GM12878 (cell line): ENCODE data around the gene FGF12. TPM values are rescaled to one million over a fixed set of nuclear protein-coding genes. Genes with fewer than 3 reads are reported as not detected.

Source experiments
- ATAC-seq: fragments of 200-7000 bp; cut with Tn5 transposase; 3 replicates; pipeline ENCODE4 v1.9.1; 2020; ENCODE audit warnings: mild to moderate bottlenecking, moderate library complexity
- BruUV-seq: library from RNA; stranded (reverse); fragments of 400-500 nt; replicated peaks from 2 replicates; lab custom pipeline; 2021; lab: Mats Ljungman, UMichigan
- CTCF ChIA-PET: fragments of 300-600 bp; sonication (Branson Sonifier 250); formaldehyde crosslinking; extraction: SDS; loops from one replicate; lab custom pipeline; 2021; ENCODE audit warnings: inconsistent platforms; lab: Yijun Ruan, JAX
- POLR2A ChIA-PET: fragments of 350-600 bp; formaldehyde crosslinking; extraction: SDS; loops from one replicate; lab custom pipeline; 2021; ENCODE audit warnings: inconsistent platforms; lab: Charles Lee
- RAD21 ChIA-PET: fragments of 300-600 bp; sonication (Branson Sonifier 250); formaldehyde crosslinking; loops from one replicate; lab custom pipeline; 2023; ENCODE audit warnings: antibody characterized with exemption; ENCODE audit not compliant: unreplicated experiment; lab: Charles Lee
- SMC1A ChIA-PET: fragments of 300-600 bp; sonication (Branson Sonifier 250); formaldehyde crosslinking; loops from one replicate; lab custom pipeline; 2023; ENCODE audit not compliant: unreplicated experiment, uncharacterized antibody; lab: Charles Lee
- DNase-seq: peaks from one replicate; pipeline ENCODE4 v3.0.0-alpha.2; 2011; ENCODE audit warnings: low read depth, low spot score
- FAIRE-seq: peaks from 3 replicates; lab custom pipeline; 2011; peaks lifted over from hg19 to GRCh38; lab: Jason Lieb, UNC
- H2AFZ ChIP-seq: 2 replicates; pipeline ENCODE4 v1.6.0; 2011; ENCODE audit warnings: low read depth, low read length, control low read depth; ENCODE audit not compliant: control insufficient read depth
- H3K27ac ChIP-seq: 2 replicates; pipeline ENCODE4 v1.5.1; 2011; ENCODE audit warnings: control low read depth; ENCODE audit not compliant: control insufficient read depth, insufficient read depth
- H3K27me3 ChIP-seq, 2 experiments: replicated peaks in 1 of 2; 2 replicates each; pipeline versions ENCODE4 v1.6.0 to v1.6.1; 2011; ENCODE audit warnings: low read length in 1 of 2; ENCODE audit not compliant: control insufficient read depth in 2 of 2, insufficient read depth in 2 of 2
- H3K36me3 ChIP-seq, 2 experiments: 2 replicates each; pipeline ENCODE4 v1.5.1; 2011; ENCODE audit warnings: low read length in 1 of 2; ENCODE audit not compliant: control insufficient read depth in 2 of 2, insufficient read depth in 2 of 2
- H3K4me1 ChIP-seq: 2 replicates; pipeline ENCODE4 v1.6.1; 2011; ENCODE audit warnings: mild to moderate bottlenecking, low read length, moderate library complexity, mixed read lengths; ENCODE audit not compliant: control insufficient read depth, insufficient read depth
- H3K4me2 ChIP-seq: 2 replicates; pipeline ENCODE4 v1.6.0; 2011; ENCODE audit warnings: control low read depth; ENCODE audit not compliant: control insufficient read depth, insufficient read depth
- H3K4me3 ChIP-seq: fragments of 200-600 bp; sonication (generic); 2 replicates; pipeline ENCODE4 v1.5.1; 2016
- H3K79me2 ChIP-seq: 2 replicates; pipeline ENCODE4 v1.6.0; 2011; ENCODE audit warnings: low read length; ENCODE audit not compliant: control insufficient read depth, insufficient read depth
- H3K9ac ChIP-seq: 2 replicates; pipeline ENCODE4 v1.8.0; 2011; ENCODE audit warnings: low read length, control low read depth, mixed read lengths; ENCODE audit not compliant: control insufficient read depth, insufficient read depth
- H3K9me3 ChIP-seq: replicated peaks from 3 replicates; pipeline ENCODE4 v1.5.1; 2011; ENCODE audit warnings: mild to moderate bottlenecking, low read length; ENCODE audit not compliant: control insufficient read depth, insufficient read depth
- H4K20me1 ChIP-seq: 2 replicates; pipeline ENCODE4 v1.6.0; 2011; ENCODE audit not compliant: control insufficient read depth, insufficient read depth
- ATF2 ChIP-seq: IDR thresholded peaks from 2 replicates; pipeline ENCODE4 v1.6.1; 2012; ENCODE audit warnings: low read length, inconsistent platforms
- E2F8 ChIP-seq: fragments of 450-650 bp; IDR thresholded peaks from 2 replicates; pipeline ENCODE4 v1.6.1; 2018; ENCODE audit warnings: mild to moderate bottlenecking, low read depth, moderate library complexity; ENCODE audit not compliant: partially characterized antibody
- MXI1 ChIP-seq: fragments of 150-350 bp; IDR thresholded peaks from 2 replicates; pipeline ENCODE4 v1.6.1; 2011; ENCODE audit warnings: low read depth, mild to moderate bottlenecking, inconsistent platforms, low read length, improper control_type of control experiment
- NBN ChIP-seq: fragments of 450-650 bp; IDR thresholded peaks from 2 replicates; pipeline ENCODE4 v1.6.1; 2016
- POLR2AphosphoS2 ChIP-seq: IDR thresholded peaks from 2 replicates; pipeline ENCODE4 v1.6.1; 2011; ENCODE audit warnings: low read depth, mild to moderate bottlenecking, low read length, improper control_type of control experiment, moderate library complexity
- POU2F2 ChIP-seq: IDR thresholded peaks from 3 replicates; pipeline ENCODE4 v1.6.1; 2011; ENCODE audit warnings: low read depth, mild to moderate bottlenecking, low read length, borderline replicate concordance
- SKIL ChIP-seq: fragments of 450-650 bp; IDR thresholded peaks from 2 replicates; pipeline ENCODE4 v1.6.1; 2017; ENCODE audit warnings: mild to moderate bottlenecking, low read depth, inconsistent platforms; ENCODE audit not compliant: poor library complexity, severe bottlenecking
- SMAD1 ChIP-seq: fragments of 450-650 bp; IDR thresholded peaks from 2 replicates; pipeline ENCODE4 v1.6.1; 2018; ENCODE audit warnings: mild to moderate bottlenecking, low read depth; ENCODE audit not compliant: partially characterized antibody
- SP1 ChIP-seq: IDR thresholded peaks from one replicate; pipeline ENCODE4 v1.6.1; 2011; ENCODE audit warnings: low read depth, low read length
- SUPT20H ChIP-seq: IDR thresholded peaks from 2 replicates; pipeline ENCODE4 v1.6.1; 2011; ENCODE audit warnings: low read depth, mild to moderate bottlenecking, low read length, moderate library complexity, borderline replicate concordance; ENCODE audit not compliant: control insufficient read depth
- ZNF274 ChIP-seq: IDR thresholded peaks from one replicate; pipeline ENCODE4 v1.8.0; 2011; ENCODE audit not compliant: insufficient read length, insufficient read depth
- ZSCAN29 ChIP-seq: fragments of 450-650 bp; IDR thresholded peaks from 2 replicates; pipeline ENCODE4 v1.6.1; 2017; ENCODE audit warnings: mild to moderate bottlenecking, moderate library complexity
- WGBS: methylation state at CpG from one replicate; pipeline ENCODE4 v1.1.6; 2016; ENCODE audit warnings: low lambda C conversion rate; ENCODE audit not compliant: insufficient replicate concordance, insufficient coverage; ENCODE audit errors: missing lambda C conversion rate; 5-methylcytosine and 5-hydroxymethylcytosine counted together
- in situ Hi-C: fragments of 300-500 bp; cut with MboI; formaldehyde crosslinking; loops from 9 replicates; pipeline ENCODE4 v1.14.3; 2018; ENCODE audit warnings: mixed read lengths
- intact Hi-C: fragments of 100-400 bp; cut with micrococcal nuclease; formaldehyde crosslinking; loops from one replicate; pipeline ENCODE4 v1.14.2; 2022; ENCODE audit not compliant: unreplicated experiment
- polyA plus RNA-seq, 11 experiments: library from polyadenylated mRNA; depleted of rRNA in 4 of 11; unstranded in 6 of 11; stranded (reverse) in 5 of 11; fragments of >200 nt; fragmentation: Nextera tagmentation in 4 of 11; fragmentation: Illumina TruSeq in 1 of 11; extraction: Ambion mirVana in 4 of 11; extraction: Trizol in 1 of 11; gene quantifications; 1 replicate in 1 of 11; 2 replicates in 10 of 11; pipeline versions ENCODE4 v1.2.1 to v1.2.3, GENCODE V29; 2011 to 2016; ENCODE audit warnings: inconsistent platforms in 2 of 11, missing spikeins in 2 of 11, low read depth in 1 of 11
- total RNA-seq, 4 experiments: library from RNA; depleted of rRNA in 3 of 4; stranded (reverse); fragments of >200 nt in 3 of 4; fragmentation: Illumina TruSeq in 1 of 4; extraction: Trizol in 1 of 4; gene quantifications; 2 replicates each; pipeline versions ENCODE4 v1.2.1 to v1.2.3, GENCODE V29; 2013 to 2021

Gene FGF12
- total and polyA plus RNA-seq, 10 of the 15 experiments (the other 5 are each of a cell fraction or from before 2014, with no cell fraction given) = 0.03 to 0.43 (median 0.13) TPM; not detected in 7

GRCh38 chr3:192340031-192340430, 387.3 kb downstream of the FGF12 start:
- H4K20me1 ChIP-seq = no peaks in the 10 kb centered on the region
- in situ Hi-C loops = no loop called here
- ATAC-seq = no peak
- no peaks in the 10 kb centered on the region for H3K4me1 ChIP-seq
- no TSS peak for BruUV-seq
- CTCF ChIA-PET = interaction anchor here (1.3 kb wide), 1 partner anchor 105 kb away, joined by 4 read pairs; no protein-coding TSS in a partner anchor
- TF ChIP-seq SKIL (no peak), POU2F2 (no peak), MXI1 (no peak), SP1 (no peak), ATF2 (no peak), E2F8 (no peak), ZNF274 (no peak), ZSCAN29 (no peak), NBN (no peak), SMAD1 (no peak), POLR2AphosphoS2 (no peak), SUPT20H (no peak)
- TF ChIP-seq, all 136 proteins: peak for 0
- SMC1A ChIA-PET = interaction anchor here (0.6 to 1.7 kb wide), 2 partner anchors 12 to 153 kb away, joined by 3 to 7 read pairs; no protein-coding TSS in a partner anchor
- Histone ChIP-seq H3K27me3 (no peaks in the 10 kb centered on the region), H3K9ac (no peak overlapping the region), H3K79me2 (no peaks in the 10 kb centered on the region), H3K9me3 (no peaks in the 10 kb centered on the region), H3K27ac (no peak overlapping the region), H3K4me2 (no peak overlapping the region), H2AFZ (no peak overlapping the region), H3K4me3 (no peak overlapping the region), H3K36me3 (no peaks in the 10 kb centered on the region)
- intact Hi-C loops = no loop called here
- POLR2A ChIA-PET = no interaction called here
- DNase-seq (no peak), FAIRE-seq (no peak)
- RAD21 ChIA-PET = no interaction called here
- 94% methylated on average over 1 of the region's 1 CpG for WGBS
